CD8-positive, alpha-beta memory T cell (primary cell): ENCODE data around the gene COL9A2. TPM values are rescaled to one million over a fixed set of nuclear protein-coding genes. Genes with fewer than 3 reads are reported as not detected.

Source experiments
- CTCF ChIA-PET: fragments of 350-600 bp; sonication (Branson Sonifier 250); formaldehyde crosslinking; loops from one replicate; lab custom pipeline; 2021; ENCODE audit warnings: antibody characterized with exemption; lab: Charles Lee
- POLR2A ChIA-PET: fragments of 350-600 bp; sonication (Branson Sonifier 250); formaldehyde crosslinking; loops from one replicate; lab custom pipeline; 2021; ENCODE audit warnings: antibody characterized with exemption; lab: Charles Lee
- DNase-seq, 5 donors: peaks; one replicate each; pipeline versions ENCODE4 v3.0.0 to v3.0.0-alpha.2; 2020 to 2022; ENCODE audit warnings: mixed read lengths in 1 of 5
- H3K27ac ChIP-seq: one replicate; pipeline ENCODE4 v1.7.0; 2013; ENCODE audit warnings: low read depth, mild to moderate bottlenecking, low read length, moderate library complexity
- H3K27me3 ChIP-seq: 2 replicates; pipeline ENCODE4 v1.7.0; 2013; ENCODE audit warnings: low read length, mild to moderate bottlenecking; ENCODE audit not compliant: insufficient read depth, poor library complexity, severe bottlenecking
- H3K36me3 ChIP-seq: 2 replicates; pipeline ENCODE4 v1.7.0; 2013; ENCODE audit warnings: mild to moderate bottlenecking, low read length, moderate library complexity; ENCODE audit not compliant: insufficient read depth
- H3K4me1 ChIP-seq: 2 replicates; pipeline ENCODE4 v1.7.0; 2013; ENCODE audit warnings: mild to moderate bottlenecking, low read length, moderate library complexity; ENCODE audit not compliant: insufficient read depth
- H3K4me3 ChIP-seq: 2 replicates; pipeline ENCODE4 v1.7.0; 2013; ENCODE audit warnings: mild to moderate bottlenecking, low read length
- H3K9me3 ChIP-seq: 2 replicates; pipeline ENCODE4 v1.7.0; 2013; ENCODE audit warnings: mild to moderate bottlenecking, low read length
- H3K27ac Mint-ChIP-seq, 8 donors: one replicate each; pipeline ENCODE4 v1.8.0; 2020 to 2021; ENCODE audit warnings: mixed read lengths in 8 of 8, mild to moderate bottlenecking in 6 of 8, inconsistent platforms in 3 of 8, moderate library complexity in 3 of 8
- H3K27me3 Mint-ChIP-seq, 2 donors: one replicate each; pipeline ENCODE4 v1.8.0; 2020 to 2021; ENCODE audit warnings: mixed read lengths in 2 of 2, mild to moderate bottlenecking in 1 of 2, moderate library complexity in 1 of 2
- H3K36me3 Mint-ChIP-seq, 3 donors: one replicate each; pipeline ENCODE4 v1.8.0; 2020 to 2021; ENCODE audit warnings: mixed read lengths in 3 of 3, inconsistent platforms in 1 of 3, mild to moderate bottlenecking in 1 of 3
- H3K4me1 Mint-ChIP-seq, 3 donors: one replicate each; pipeline ENCODE4 v1.8.0; 2020 to 2021; ENCODE audit warnings: mixed read lengths in 3 of 3, inconsistent platforms in 1 of 3, mild to moderate bottlenecking in 1 of 3
- H3K4me3 Mint-ChIP-seq, 7 donors: one replicate each; pipeline ENCODE4 v1.8.0; 2020 to 2021; ENCODE audit warnings: mixed read lengths in 7 of 7, mild to moderate bottlenecking in 6 of 7, moderate library complexity in 4 of 7, inconsistent platforms in 2 of 7
- H3K9me3 Mint-ChIP-seq, 5 donors: one replicate each; pipeline ENCODE4 v1.8.0; 2020 to 2022; ENCODE audit warnings: mixed read lengths in 5 of 5, mild to moderate bottlenecking in 3 of 5, moderate library complexity in 2 of 5, inconsistent platforms in 1 of 5
- polyA plus RNA-seq: library from polyadenylated mRNA; unstranded; fragments of 300-500 nt; fragmentation: Illumina TruSeq; gene quantifications from one replicate; pipeline ENCODE4 v1.2.3, GENCODE V29; 2021
- total RNA-seq, 2 experiments: library from RNA; stranded (reverse); gene quantifications; one replicate each; pipeline ENCODE4 v1.2.3, GENCODE V29; 2021

COL9A2 gene
- total RNA-seq (1 to 10 TPM; 4.4 to 5.5 TPM), polyA plus RNA-seq (0.68 TPM)

- peak within 1 kb of the TSS; percentile 80 for H3K4me3 ChIP-seq
- H3K27ac ChIP-seq, result no peak within 1 kb of the TSS
- peaks cover 5% of the 10 kb centered on the region for H3K27me3 ChIP-seq
- ChIA-PET POLR2A (interaction anchor here (0.5 to 2.3 kb wide), 3 partner anchors 57 to 164 kb away, joined by 3 to 7 read pairs (median 5); partner anchors contain the start of genes RLF and SMAP2), CTCF (interaction anchor here (1.2 to 5.1 kb wide), 17 partner anchors 22 to 275 kb away, joined by 3 to 47 read pairs (median 6); partner anchors contain the start of gene RLF)
- no peaks in the 10 kb centered on the region for H3K9me3 ChIP-seq
- no peaks in the 10 kb centered on the region for H3K36me3 ChIP-seq
- Mint-ChIP-seq H3K27me3 (peaks cover 13 to 18% of the 10 kb centered on the region in 2 donors), H3K4me3 (peak within 1 kb of the TSS; percentile 84 to 93 (median 90)), H3K36me3 (no peaks in the 10 kb centered on the region), H3K27ac (peak within 1 kb of the TSS in 6 of 8 donors; percentile 11 to 89 (median 54)), H3K9me3 (no peaks in the 10 kb centered on the region), H3K4me1 (peaks cover 13 to 41% (median 23%) of the 10 kb centered on the region in 3 donors)
- DNase-seq, result peak; percentile 53 to 75 (median 64)
- H3K4me1 ChIP-seq, result peaks cover 19% of the 10 kb centered on the region
Observed at GRCh38 chr1:40316595-40317393, at the start of gene COL9A2. COL9A2 (minus strand) TSS chr1:40317286; CDS start chr1:40317197, 89 bp downstream.

- POLR2A ChIA-PET, result no interaction called here
Observed at GRCh38 chr1:40363721-40364120, 46.6 kb upstream of the COL9A2 start.

GRCh38 chr1:40362699-40363098 lies 45.6 kb upstream of the COL9A2 start:
- no peaks in the 10 kb centered on the region for H3K36me3 ChIP-seq
- Mint-ChIP-seq H3K27ac (no peak overlapping the region), H3K36me3 (peaks cover 0 to 9% (median 0%) of the 10 kb centered on the region in 3 donors), H3K4me3 (no peak overlapping the region), H3K9me3 (peaks cover 0 to 4% (median 0%) of the 10 kb centered on the region in 5 donors), H3K4me1 (peaks cover 0 to 5% (median 0%) of the 10 kb centered on the region in 3 donors), H3K27me3 (peaks cover 1 to 14% of the 10 kb centered on the region in 2 donors)
- ChIA-PET POLR2A (no interaction called here), CTCF (no interaction called here)
- H3K4me3 ChIP-seq, result no peak overlapping the region
- no peaks in the 10 kb centered on the region for H3K9me3 ChIP-seq
- H3K27ac ChIP-seq, result no peak overlapping the region
- H3K27me3 ChIP-seq, result no peaks in the 10 kb centered on the region
- DNase-seq, result no peak
- no peaks in the 10 kb centered on the region for H3K4me1 ChIP-seq

More at GRCh38 chr1:40363721-40364120, 46.6 kb upstream of the COL9A2 start:
- Histone ChIP-seq H3K4me3 (no peak overlapping the region), H3K27ac (no peak overlapping the region), H3K9me3 (no peaks in the 10 kb centered on the region), H3K4me1 (no peaks in the 10 kb centered on the region), H3K36me3 (no peaks in the 10 kb centered on the region), H3K27me3 (no peaks in the 10 kb centered on the region)
- CTCF ChIA-PET, result interaction anchor here (0.7 to 2.6 kb wide), 4 partner anchors 9 to 25 kb away, joined by 3 to 9 read pairs (median 3); no protein-coding TSS in a partner anchor
- Mint-ChIP-seq H3K27ac (no peak overlapping the region), H3K4me3 (no peak overlapping the region), H3K4me1 (peaks cover 0 to 5% (median 0%) of the 10 kb centered on the region in 3 donors), H3K36me3 (peaks cover 0 to 7% (median 0%) of the 10 kb centered on the region in 3 donors), H3K27me3 (peaks cover 1 to 14% of the 10 kb centered on the region in 2 donors), H3K9me3 (peaks cover 0 to 4% (median 0%) of the 10 kb centered on the region in 5 donors)
- DNase-seq, result no peak

- no peak overlapping the region for H3K4me3 Mint-ChIP-seq
- Histone ChIP-seq H3K27ac (no peak overlapping the region), H3K9me3 (no peaks in the 10 kb centered on the region), H3K4me3 (no peak overlapping the region), H3K27me3 (no peaks in the 10 kb centered on the region), H3K36me3 (no peaks in the 10 kb centered on the region), H3K4me1 (no peaks in the 10 kb centered on the region)
- POLR2A ChIA-PET, result no interaction called here
- CTCF ChIA-PET, result no interaction called here
- H3K36me3 Mint-ChIP-seq, result peaks cover 0 to 9% (median 0%) of the 10 kb centered on the region in 3 donors
- DNase-seq, result no peak
- H3K4me1 Mint-ChIP-seq, result peaks cover 0 to 5% (median 0%) of the 10 kb centered on the region in 3 donors
- H3K27me3 Mint-ChIP-seq, result peaks cover 1 to 14% of the 10 kb centered on the region in 2 donors
- peaks cover 0 to 4% (median 0%) of the 10 kb centered on the region in 5 donors for H3K9me3 Mint-ChIP-seq
- H3K27ac Mint-ChIP-seq, result no peak overlapping the region
Observed at GRCh38 chr1:40362199-40362598, 45.1 kb upstream of the COL9A2 start.

GRCh38 chr1:40361637-40362036 lies 44.6 kb upstream of the COL9A2 start:
- H3K9me3 Mint-ChIP-seq, result peaks cover 0 to 4% (median 0%) of the 10 kb centered on the region in 5 donors
- Histone ChIP-seq H3K27ac (no peak overlapping the region), H3K4me3 (no peak overlapping the region), H3K4me1 (no peaks in the 10 kb centered on the region), H3K9me3 (no peaks in the 10 kb centered on the region), H3K36me3 (no peaks in the 10 kb centered on the region), H3K27me3 (no peaks in the 10 kb centered on the region)
- ChIA-PET POLR2A (no interaction called here), CTCF (no interaction called here)
- no peak overlapping the region for H3K4me3 Mint-ChIP-seq
- peak overlapping the region in 1 of 8 donors; percentile 72 for H3K27ac Mint-ChIP-seq
- DNase-seq, result no peak
- H3K27me3 Mint-ChIP-seq, result peaks cover 1 to 14% of the 10 kb centered on the region in 2 donors
- H3K36me3 Mint-ChIP-seq, result peaks cover 0 to 9% (median 0%) of the 10 kb centered on the region in 3 donors
- peaks cover 0 to 5% (median 0%) of the 10 kb centered on the region in 3 donors for H3K4me1 Mint-ChIP-seq

GRCh38 chr1:40361201-40361600 lies 44.1 kb upstream of the COL9A2 start:
- ChIA-PET POLR2A (no interaction called here), CTCF (no interaction called here)
- Histone ChIP-seq H3K4me1 (no peaks in the 10 kb centered on the region), H3K27ac (no peak overlapping the region), H3K36me3 (no peaks in the 10 kb centered on the region), H3K4me3 (no peak overlapping the region), H3K27me3 (no peaks in the 10 kb centered on the region), H3K9me3 (no peaks in the 10 kb centered on the region)
- Mint-ChIP-seq H3K36me3 (peaks cover 0 to 9% (median 0%) of the 10 kb centered on the region in 3 donors), H3K27me3 (peaks cover 1 to 14% of the 10 kb centered on the region in 2 donors), H3K4me3 (no peak overlapping the region), H3K9me3 (peaks cover 0 to 4% (median 0%) of the 10 kb centered on the region in 5 donors), H3K4me1 (peaks cover 0 to 5% (median 0%) of the 10 kb centered on the region in 3 donors), H3K27ac (no peak overlapping the region)
- no peak for DNase-seq

- H3K4me1 ChIP-seq, result no peaks in the 10 kb centered on the region
- DNase-seq, result no peak
- H3K9me3 ChIP-seq, result no peaks in the 10 kb centered on the region
- peaks cover 0 to 4% (median 0%) of the 10 kb centered on the region in 5 donors for H3K9me3 Mint-ChIP-seq
- H3K4me3 Mint-ChIP-seq, result no peak overlapping the region
- peaks cover 0 to 5% (median 0%) of the 10 kb centered on the region in 3 donors for H3K4me1 Mint-ChIP-seq
- H3K4me3 ChIP-seq, result no peak overlapping the region
- no peaks in the 10 kb centered on the region for H3K36me3 ChIP-seq
- H3K27me3 ChIP-seq, result no peaks in the 10 kb centered on the region
- no peak overlapping the region for H3K27ac ChIP-seq
- peak overlapping the region in 2 of 8 donors; percentile 29 to 43 for H3K27ac Mint-ChIP-seq
- H3K36me3 Mint-ChIP-seq, result peaks cover 0 to 9% (median 0%) of the 10 kb centered on the region in 3 donors
- peaks cover 1 to 14% of the 10 kb centered on the region in 2 donors for H3K27me3 Mint-ChIP-seq
- ChIA-PET POLR2A (no interaction called here), CTCF (no interaction called here)
Observed at GRCh38 chr1:40360631-40361030, 43.5 kb upstream of the COL9A2 start.
